Astrocyte (in vitro differentiated cells and primary cell): ENCODE results near the gene TCF7L2.

Source experiments
- CTCF ChIP-seq: IDR thresholded peaks from 2 replicates; pipeline ENCODE4 v1.5.1; 2011; ENCODE audit warnings: low read depth, mild to moderate bottlenecking, inconsistent platforms, low read length, moderate library complexity; ENCODE audit not compliant: insufficient read depth
- EZH2 ChIP-seq: IDR thresholded peaks from 2 replicates; pipeline ENCODE4 v1.6.1; 2012; ENCODE audit warnings: mild to moderate bottlenecking, low read length, inconsistent platforms; ENCODE audit not compliant: insufficient read depth

DNA sequence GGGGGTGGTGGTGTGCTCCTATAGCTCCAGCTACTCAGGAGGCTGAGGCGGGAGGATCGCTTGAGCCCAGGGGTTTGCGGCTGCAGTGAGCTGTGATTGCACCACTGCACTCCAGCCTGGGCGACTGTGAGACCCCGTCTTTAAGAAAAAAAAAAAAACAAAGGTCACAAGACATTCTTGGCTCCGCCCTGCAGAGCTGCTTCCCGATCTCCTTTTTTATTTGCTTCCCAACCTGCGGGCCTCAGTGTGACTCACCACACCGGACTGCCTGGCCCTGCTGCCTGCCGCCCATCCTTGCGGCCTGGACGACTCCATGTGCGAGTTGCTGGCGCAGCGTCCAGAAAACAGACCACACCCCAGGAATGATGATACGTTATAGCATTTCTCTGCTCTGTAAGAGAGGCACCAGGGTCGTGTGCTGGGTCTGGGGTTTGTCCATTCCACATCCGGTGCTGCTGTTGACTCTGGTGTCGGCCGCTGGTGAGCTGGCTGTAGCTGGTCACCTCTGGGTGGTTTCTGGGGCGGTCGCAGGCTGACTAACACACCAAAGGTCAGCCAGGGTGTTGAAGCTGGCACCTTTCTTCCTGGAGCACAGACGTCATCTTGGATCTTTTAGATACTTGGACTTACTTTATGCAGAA lies 123.6 kb downstream of the TCF7L2 start:
- TF ChIP-seq CTCF (no peak), EZH2 (no peak)
